Naive thymus-derived CD4-positive, alpha-beta T cell (primary cell): ENCODE data around the gene TMEM181. TPM values are rescaled to one million over a fixed set of nuclear protein-coding genes. Genes with fewer than 3 reads are reported as not detected.
A peak's percentile ranks its signal among the peaks of the same experiment; 100 is the strongest.

Source experiments
- ATAC-seq: fragments of 150-1000 bp; cut with Tn5 transposase; 2 replicates; pipeline ENCODE4 v1.10.0; 2021; ENCODE audit warnings: mild to moderate bottlenecking, moderate library complexity
- CTCF ChIA-PET: fragments of 350-600 bp; sonication (Branson Sonifier 250); formaldehyde crosslinking; loops from one replicate; lab custom pipeline; 2021; ENCODE audit warnings: antibody characterized with exemption; lab: Charles Lee
- POLR2A ChIA-PET: fragments of 350-600 bp; sonication (Branson Sonifier 250); formaldehyde crosslinking; loops from one replicate; lab custom pipeline; 2021; ENCODE audit warnings: antibody characterized with exemption, inconsistent platforms; lab: Charles Lee
- DNase-seq, 9 donors: peaks; one replicate each; pipeline versions ENCODE4 v3.0.0 to v3.0.0-alpha.2; 2020 to 2022; ENCODE audit warnings: mixed read lengths in 1 of 9
- H3K27ac ChIP-seq: one replicate; pipeline ENCODE4 v1.7.0; 2013; ENCODE audit warnings: mild to moderate bottlenecking, low read depth, low read length, moderate library complexity
- H3K27me3 ChIP-seq, 2 donors: one replicate each; pipeline ENCODE4 v1.7.0; 2013; ENCODE audit warnings: low read length in 2 of 2, mild to moderate bottlenecking in 2 of 2, moderate library complexity in 2 of 2; ENCODE audit not compliant: control insufficient read depth in 2 of 2, insufficient read depth in 2 of 2
- H3K36me3 ChIP-seq, 3 experiments: 1 replicate in 2 of 3; 2 replicates in 1 of 3; pipeline ENCODE4 v1.7.0; 2013; ENCODE audit warnings: low read length in 3 of 3, mild to moderate bottlenecking in 3 of 3, moderate library complexity in 1 of 3; ENCODE audit not compliant: insufficient read depth in 3 of 3, control insufficient read depth in 2 of 3
- H3K4me1 ChIP-seq, 2 donors: one replicate each; pipeline ENCODE4 v1.7.0; 2013; ENCODE audit warnings: low read length in 2 of 2, mild to moderate bottlenecking in 2 of 2, moderate library complexity in 1 of 2; ENCODE audit not compliant: control insufficient read depth in 2 of 2, insufficient read depth in 2 of 2
- H3K4me3 ChIP-seq: 2 replicates; pipeline ENCODE4 v1.7.0; 2013; ENCODE audit warnings: mild to moderate bottlenecking, low read length
- H3K9me3 ChIP-seq, 3 experiments: 1 replicate in 2 of 3; 2 replicates in 1 of 3; pipeline ENCODE4 v1.7.0; 2013; ENCODE audit warnings: low read length in 3 of 3; ENCODE audit not compliant: control insufficient read depth in 2 of 3
- H3K27ac Mint-ChIP-seq, 9 donors: one replicate each; pipeline ENCODE4 v1.8.0; 2020 to 2022; ENCODE audit warnings: mixed read lengths in 9 of 9, mild to moderate bottlenecking in 8 of 9, moderate library complexity in 5 of 9, inconsistent platforms in 2 of 9
- H3K27me3 Mint-ChIP-seq, 5 donors: one replicate each; pipeline ENCODE4 v1.8.0; 2021 to 2022; ENCODE audit warnings: mixed read lengths in 5 of 5, mild to moderate bottlenecking in 1 of 5
- H3K36me3 Mint-ChIP-seq, 5 donors: one replicate each; pipeline ENCODE4 v1.8.0; 2020 to 2022; ENCODE audit warnings: mixed read lengths in 5 of 5, mild to moderate bottlenecking in 3 of 5, inconsistent platforms in 1 of 5
- H3K4me1 Mint-ChIP-seq, 7 donors: one replicate each; pipeline ENCODE4 v1.8.0; 2020 to 2022; ENCODE audit warnings: mixed read lengths in 7 of 7, mild to moderate bottlenecking in 3 of 7, inconsistent platforms in 1 of 7
- H3K4me3 Mint-ChIP-seq, 10 donors: one replicate each; pipeline ENCODE4 v1.8.0; 2020 to 2022; ENCODE audit warnings: mild to moderate bottlenecking in 10 of 10, mixed read lengths in 10 of 10, moderate library complexity in 6 of 10, inconsistent platforms in 2 of 10
- H3K9me3 Mint-ChIP-seq, 11 donors: one replicate each; pipeline ENCODE4 v1.8.0; 2020 to 2022; ENCODE audit warnings: mixed read lengths in 11 of 11, mild to moderate bottlenecking in 4 of 11, inconsistent platforms in 1 of 11, moderate library complexity in 1 of 11
- intact Hi-C, 2 donors: fragments of 100-400 bp; cut with micrococcal nuclease; formaldehyde crosslinking; loops; one replicate each; pipeline ENCODE4 v1.15.1; 2023
- polyA plus RNA-seq, 2 donors: library from polyadenylated mRNA; unstranded; fragments of 300-500 nt; fragmentation: Illumina TruSeq; gene quantifications; one replicate each; pipeline ENCODE4 v1.2.3, GENCODE V29; 2021
- total RNA-seq, 6 experiments: library from RNA in 5 of 6; stranded (reverse) in 5 of 6; gene quantifications; 1 replicate in 5 of 6; 2 replicates in 1 of 6; pipeline ENCODE4 v1.2.3 and lab custom pipeline; 2021 to 2026

The TMEM181 gene
- total and polyA plus RNA-seq, 7 experiments from 2014 or later, result 1.9 to 17.2 (median 15.7) TPM

- ATAC-seq, result no peak
- H3K4me3 Mint-ChIP-seq, result peak overlapping the region in 8 of 10 donors; percentile 26 to 85 (median 74)
- H3K9me3 Mint-ChIP-seq, result no peaks in the 10 kb centered on the region
- Histone ChIP-seq H3K27me3 (no peaks in the 10 kb centered on the region), H3K4me3 (no peak overlapping the region), H3K4me1 (peaks cover 22 to 65% of the 10 kb centered on the region in 2 donors), H3K27ac (peak overlapping the region; percentile 43), H3K36me3 (peaks cover 0 to 20% (median 0%) of the 10 kb centered on the region in 3 experiments), H3K9me3 (no peaks in the 10 kb centered on the region)
- DNase-seq, result no peak
- H3K4me1 Mint-ChIP-seq, result peaks cover 64 to 92% (median 72%) of the 10 kb centered on the region in 7 donors
- no peaks in the 10 kb centered on the region for H3K27me3 Mint-ChIP-seq
- CTCF ChIA-PET, result interaction anchor here (0.6 to 1.2 kb wide), 4 partner anchors 9 to 390 kb away, joined by 3 read pairs; no protein-coding TSS in a partner anchor
- peak overlapping the region; percentile 80 to 97 (median 89) for H3K27ac Mint-ChIP-seq
- intact Hi-C loops, result loop anchor here in 1 of 2 donors (10.0 kb wide), 1 partner anchor 1294 kb away; no protein-coding TSS in a partner anchor
- H3K36me3 Mint-ChIP-seq, result peaks cover 0 to 17% (median 7%) of the 10 kb centered on the region in 5 donors
- POLR2A ChIA-PET, result interaction anchor here (0.8 to 2.8 kb wide), 4 partner anchors 10 to 85 kb away, joined by 3 to 13 read pairs (median 4); no protein-coding TSS in a partner anchor
Observed at GRCh38 chr6:158568549-158568948, 8.7 kb downstream of the TMEM181 start.

- peaks cover 0 to 18% (median 7%) of the 10 kb centered on the region in 5 donors for H3K36me3 Mint-ChIP-seq
- H3K27me3 Mint-ChIP-seq, result no peaks in the 10 kb centered on the region
- peaks cover 22 to 66% of the 10 kb centered on the region in 2 donors for H3K4me1 ChIP-seq
- peaks cover 0 to 21% (median 0%) of the 10 kb centered on the region in 3 experiments for H3K36me3 ChIP-seq
- H3K27ac ChIP-seq, result no peak overlapping the region
- ATAC-seq, result no peak
- CTCF ChIA-PET, result interaction anchor here (0.9 to 1.2 kb wide), 3 partner anchors 10 to 87 kb away, joined by 3 read pairs; no protein-coding TSS in a partner anchor
- H3K9me3 ChIP-seq, result no peaks in the 10 kb centered on the region
- intact Hi-C loops, result loop anchor here in 1 of 2 donors (10.0 kb wide), 1 partner anchor 1294 kb away; no protein-coding TSS in a partner anchor
- no peak overlapping the region for H3K4me3 ChIP-seq
- H3K9me3 Mint-ChIP-seq, result no peaks in the 10 kb centered on the region
- POLR2A ChIA-PET, result interaction anchor here (0.5 to 2.8 kb wide), 4 partner anchors 11 to 269 kb away, joined by 3 to 13 read pairs (median 4); no protein-coding TSS in a partner anchor
- DNase-seq, result no peak
- H3K4me1 Mint-ChIP-seq, result peaks cover 60 to 90% (median 74%) of the 10 kb centered on the region in 7 donors
- H3K4me3 Mint-ChIP-seq, result peak overlapping the region in 4 of 10 donors; percentile 2 to 80 (median 30)
- H3K27ac Mint-ChIP-seq, result peak overlapping the region in 6 of 9 donors; percentile 84 to 93 (median 88)
- no peaks in the 10 kb centered on the region for H3K27me3 ChIP-seq
Observed at GRCh38 chr6:158569036-158569435, 9.1 kb downstream of the TMEM181 start.

GRCh38 chr6:158570681-158570962 lies 10.7 kb downstream of the TMEM181 start:
- intact Hi-C loops, result no loop called here
- H3K27ac ChIP-seq, result no peak overlapping the region
- H3K9me3 ChIP-seq, result no peaks in the 10 kb centered on the region
- no peaks in the 10 kb centered on the region for H3K27me3 Mint-ChIP-seq
- H3K36me3 ChIP-seq, result peaks cover 0 to 21% (median 0%) of the 10 kb centered on the region in 3 experiments
- no peak for ATAC-seq
- H3K36me3 Mint-ChIP-seq, result peaks cover 0 to 23% (median 16%) of the 10 kb centered on the region in 5 donors
- H3K4me1 Mint-ChIP-seq, result peaks cover 52 to 85% (median 66%) of the 10 kb centered on the region in 7 donors
- no peaks in the 10 kb centered on the region for H3K9me3 Mint-ChIP-seq
- no peak overlapping the region for H3K4me3 Mint-ChIP-seq
- peaks cover 15 to 51% of the 10 kb centered on the region in 2 donors for H3K4me1 ChIP-seq
- H3K4me3 ChIP-seq, result no peak overlapping the region
- ChIA-PET POLR2A (no interaction called here), CTCF (interaction anchor here (1.1 kb wide), 1 partner anchor 31 kb away, joined by 10 read pairs; no protein-coding TSS in a partner anchor)
- H3K27ac Mint-ChIP-seq, result peak overlapping the region in 3 of 9 donors; percentile 9 to 54 (median 30)
- no peak for DNase-seq
- no peaks in the 10 kb centered on the region for H3K27me3 ChIP-seq

GRCh38 chr6:158571826-158572652 lies 12.1 kb downstream of the TMEM181 start:
- Mint-ChIP-seq H3K27ac (peak overlapping the region in 3 of 9 donors; percentile 14 to 67 (median 37)), H3K27me3 (no peaks in the 10 kb centered on the region), H3K4me3 (peak overlapping the region in 3 of 10 donors; percentile 25 to 61 (median 49)), H3K9me3 (peaks cover 0 to 1% (median 0%) of the 10 kb centered on the region in 11 donors), H3K4me1 (peaks cover 42 to 76% (median 56%) of the 10 kb centered on the region in 7 donors), H3K36me3 (peaks cover 0 to 24% (median 17%) of the 10 kb centered on the region in 5 donors)
- H3K27me3 ChIP-seq, result no peaks in the 10 kb centered on the region
- DNase-seq (no peak), ATAC-seq (peak; percentile 67)
- ChIA-PET CTCF (no interaction called here), POLR2A (no interaction called here)
- intact Hi-C loops, result no loop called here
- no peaks in the 10 kb centered on the region for H3K9me3 ChIP-seq
- H3K36me3 ChIP-seq, result peaks cover 0 to 21% (median 0%) of the 10 kb centered on the region in 3 experiments
- no peak overlapping the region for H3K27ac ChIP-seq
- H3K4me1 ChIP-seq, result peaks cover 15 to 41% of the 10 kb centered on the region in 2 donors
- no peak overlapping the region for H3K4me3 ChIP-seq

GRCh38 chr6:158572653-158573541 lies 13.0 kb downstream of the TMEM181 start:
- Mint-ChIP-seq H3K9me3 (peaks cover 0 to 6% (median 0%) of the 10 kb centered on the region in 11 donors), H3K27me3 (no peaks in the 10 kb centered on the region), H3K4me3 (peak overlapping the region in 2 of 10 donors; percentile 42 to 47), H3K27ac (peak overlapping the region in 4 of 9 donors; percentile 14 to 54 (median 42)), H3K4me1 (peaks cover 38 to 72% (median 50%) of the 10 kb centered on the region in 7 donors), H3K36me3 (peaks cover 0 to 29% (median 22%) of the 10 kb centered on the region in 5 donors)
- Histone ChIP-seq H3K27me3 (no peaks in the 10 kb centered on the region), H3K4me3 (no peak overlapping the region), H3K27ac (no peak overlapping the region), H3K4me1 (peaks cover 13 to 33% of the 10 kb centered on the region in 2 donors), H3K9me3 (no peaks in the 10 kb centered on the region), H3K36me3 (peaks cover 0 to 21% (median 0%) of the 10 kb centered on the region in 3 experiments)
- intact Hi-C loops, result no loop called here
- no peak for ATAC-seq
- POLR2A ChIA-PET, result interaction anchor here (1.7 kb wide), 1 partner anchor 14 kb away, joined by 5 read pairs; the partner anchor contains the start of gene TMEM181
- DNase-seq, result no peak
- CTCF ChIA-PET, result no interaction called here
